ACC112 (cell line): ENCODE results near the gene DCTPP1.

Source experiments
- H2AFZ ChIP-seq: fragments of 200-600 bp; sonication (generic); one replicate; pipeline ENCODE4 v1.6.0; 2017; ENCODE audit warnings: antibody characterized with exemption, low read length; ENCODE audit not compliant: unreplicated experiment
- H3K27ac ChIP-seq: fragments of 200-600 bp; sonication (generic); 2 replicates; pipeline ENCODE4 v1.5.1; 2014; ENCODE audit warnings: low read depth, mild to moderate bottlenecking, antibody characterized with exemption, low read length, moderate library complexity
- H3K27me3 ChIP-seq: fragments of 200-600 bp; sonication (generic); 2 replicates; pipeline ENCODE4 v1.6.1; 2014; ENCODE audit warnings: mild to moderate bottlenecking, antibody characterized with exemption, low read length, moderate library complexity, mixed read lengths; ENCODE audit not compliant: insufficient read depth
- H3K36me3 ChIP-seq: fragments of 200-600 bp; sonication (generic); 2 replicates; pipeline ENCODE4 v1.6.1; 2016; ENCODE audit warnings: mild to moderate bottlenecking, antibody characterized with exemption, low read length, moderate library complexity, mixed read lengths; ENCODE audit not compliant: insufficient read depth
- H3K4me1 ChIP-seq: fragments of 200-600 bp; sonication (generic); one replicate; pipeline ENCODE4 v1.6.1; 2016; ENCODE audit warnings: low read length, mixed read lengths; ENCODE audit not compliant: insufficient read depth, unreplicated experiment, control insufficient read depth
- H3K4me3 ChIP-seq: fragments of 200-600 bp; sonication (generic); 2 replicates; pipeline ENCODE4 v1.5.1; 2014; ENCODE audit warnings: mild to moderate bottlenecking, low read depth, low read length
- H3K79me2 ChIP-seq: fragments of 200-600 bp; sonication (generic); one replicate; pipeline ENCODE4 v1.6.0; 2016; ENCODE audit warnings: low read length; ENCODE audit not compliant: control insufficient read depth, unreplicated experiment, insufficient read depth

Gene DCTPP1

GRCh38 chr16:30429418-30429677, 482 bp downstream of the DCTPP1 start:
- Histone ChIP-seq H3K27ac (no peak overlapping the region), H3K4me1 (peaks cover 4% of the 10 kb centered on the region), H2AFZ (peak overlapping the region; percentile 83), H3K4me3 (peak overlapping the region; percentile 87), H3K27me3 (no peaks in the 10 kb centered on the region), H3K36me3 (no peaks in the 10 kb centered on the region), H3K79me2 (peaks cover 23% of the 10 kb centered on the region)

GRCh38 chr16:30428055-30428454, 1.8 kb downstream of the DCTPP1 start:
- no peaks in the 10 kb centered on the region for H3K36me3 ChIP-seq
- H2AFZ ChIP-seq = no peak overlapping the region
- H3K4me3 ChIP-seq = no peak overlapping the region
- H3K4me1 ChIP-seq = peaks cover 4% of the 10 kb centered on the region
- peaks cover 23% of the 10 kb centered on the region for H3K79me2 ChIP-seq
- H3K27ac ChIP-seq = no peak overlapping the region
- no peaks in the 10 kb centered on the region for H3K27me3 ChIP-seq

GRCh38 chr16:30421010-30421409, 8.8 kb downstream of the DCTPP1 start:
- no peaks in the 10 kb centered on the region for H3K4me1 ChIP-seq
- no peak overlapping the region for H3K27ac ChIP-seq
- H2AFZ ChIP-seq = no peak overlapping the region
- H3K27me3 ChIP-seq = no peaks in the 10 kb centered on the region
- H3K79me2 ChIP-seq = peaks cover 3% of the 10 kb centered on the region
- peaks cover 7% of the 10 kb centered on the region for H3K36me3 ChIP-seq
- no peak overlapping the region for H3K4me3 ChIP-seq

- peaks cover 12% of the 10 kb centered on the region for H3K36me3 ChIP-seq
Observed at GRCh38 chr16:30418350-30419181, 11.3 kb downstream of the DCTPP1 start.

GRCh38 chr16:30417529-30418349, 12.1 kb downstream of the DCTPP1 start:
- Histone ChIP-seq H3K36me3 (peaks cover 14% of the 10 kb centered on the region), H2AFZ (peak overlapping the region; percentile 78), H3K4me3 (peak overlapping the region; percentile 86), H3K4me1 (no peaks in the 10 kb centered on the region), H3K79me2 (no peaks in the 10 kb centered on the region), H3K27me3 (no peaks in the 10 kb centered on the region), H3K27ac (no peak overlapping the region)

More at GRCh38 chr16:30418350-30419181, 11.3 kb downstream of the DCTPP1 start:
- Histone ChIP-seq H3K27ac (no peak overlapping the region), H3K4me1 (no peaks in the 10 kb centered on the region), H3K79me2 (no peaks in the 10 kb centered on the region), H2AFZ (no peak overlapping the region), H3K4me3 (peak overlapping the region; percentile 86), H3K27me3 (no peaks in the 10 kb centered on the region)

- H3K36me3 ChIP-seq = peaks cover 12% of the 10 kb centered on the region
- peak overlapping the region; percentile 78 for H2AFZ ChIP-seq
- H3K27ac ChIP-seq = no peak overlapping the region
- no peaks in the 10 kb centered on the region for H3K79me2 ChIP-seq
- H3K4me3 ChIP-seq = peak overlapping the region; percentile 86
- no peaks in the 10 kb centered on the region for H3K27me3 ChIP-seq
- no peaks in the 10 kb centered on the region for H3K4me1 ChIP-seq
Observed at GRCh38 chr16:30416624-30417528, 13.0 kb downstream of the DCTPP1 start.

GRCh38 chr16:30416047-30416603, 13.7 kb downstream of the DCTPP1 start:
- H3K36me3 ChIP-seq = peaks cover 8% of the 10 kb centered on the region
- no peaks in the 10 kb centered on the region for H3K27me3 ChIP-seq
- no peak overlapping the region for H2AFZ ChIP-seq
- H3K4me1 ChIP-seq = no peaks in the 10 kb centered on the region
- no peak overlapping the region for H3K27ac ChIP-seq
- H3K4me3 ChIP-seq = no peak overlapping the region
- H3K79me2 ChIP-seq = no peaks in the 10 kb centered on the region

- no peak overlapping the region for H3K27ac ChIP-seq
- H3K4me1 ChIP-seq = peaks cover 6% of the 10 kb centered on the region
- no peaks in the 10 kb centered on the region for H3K27me3 ChIP-seq
- H3K4me3 ChIP-seq = no peak overlapping the region
- H2AFZ ChIP-seq = no peak overlapping the region
- H3K79me2 ChIP-seq = no peaks in the 10 kb centered on the region
- H3K36me3 ChIP-seq = peaks cover 7% of the 10 kb centered on the region; the same call in 1 of the 2 replicates
Observed at GRCh38 chr16:30414159-30414558, 15.7 kb downstream of the DCTPP1 start.

- Histone ChIP-seq H3K79me2 (peaks cover 4% of the 10 kb centered on the region), H3K4me1 (peaks cover 14% of the 10 kb centered on the region), H3K27ac (no peak overlapping the region), H2AFZ (no peak overlapping the region), H3K36me3 (peaks cover 7% of the 10 kb centered on the region; the same call in 1 of the 2 replicates), H3K27me3 (no peaks in the 10 kb centered on the region), H3K4me3 (no peak overlapping the region)
Observed at GRCh38 chr16:30413112-30413806, 16.6 kb downstream of the DCTPP1 start.
